RWPE2 (cell line): ENCODE results near the gene ZNF804B.

Experiments
- ATAC-seq: fragments of 200-7000 bp; cut with Tn5 transposase; 3 replicates; pipeline ENCODE4 v1.9.1; 2021; ENCODE audit warnings: low read depth
- DNase-seq: peaks from one replicate; pipeline ENCODE4 v3.0.0-alpha.2; 2020; ENCODE audit warnings: low spot score
- H3K27ac ChIP-seq: fragments of 450-650 bp; 2 replicates; pipeline ENCODE4 v1.5.1; 2017; ENCODE audit warnings: mild to moderate bottlenecking; ENCODE audit not compliant: poor library complexity, severe bottlenecking
- H3K27me3 ChIP-seq: fragments of 250-450 bp; sonication (Bioruptor Pico); 2 replicates; pipeline ENCODE4 v1.5.1; 2021; ENCODE audit warnings: mild to moderate bottlenecking, moderate library complexity; ENCODE audit not compliant: insufficient read depth, poor library complexity, severe bottlenecking
- H3K36me3 ChIP-seq: fragments of 250-450 bp; sonication (Bioruptor Pico); 2 replicates; pipeline ENCODE4 v1.5.1; 2020; ENCODE audit warnings: low read depth, mild to moderate bottlenecking, moderate library complexity
- H3K4me1 ChIP-seq: fragments of 250-450 bp; sonication (Bioruptor Pico); 2 replicates; pipeline ENCODE4 v1.5.1; 2021; ENCODE audit warnings: mild to moderate bottlenecking, moderate library complexity; ENCODE audit not compliant: insufficient read depth, poor library complexity, severe bottlenecking
- H3K4me3 ChIP-seq: fragments of 250-450 bp; sonication (Bioruptor Pico); 2 replicates; pipeline ENCODE4 v1.5.1; 2021; ENCODE audit warnings: mild to moderate bottlenecking, moderate library complexity; ENCODE audit not compliant: severe bottlenecking
- H3K9me3 ChIP-seq: fragments of 250-450 bp; sonication (Bioruptor Pico); 2 replicates; pipeline ENCODE4 v1.5.1; 2021; ENCODE audit warnings: mild to moderate bottlenecking, moderate library complexity; ENCODE audit not compliant: severe bottlenecking
- TF ChIP-seq, protein P1 (sequence below): fragments of 450-650 bp; IDR thresholded peaks from one replicate; pipeline ENCODE4 v1.5.1; 2017; ENCODE audit warnings: mild to moderate bottlenecking, moderate library complexity; ENCODE audit not compliant: poor library complexity, severe bottlenecking

The ZNF804B gene

DNA sequence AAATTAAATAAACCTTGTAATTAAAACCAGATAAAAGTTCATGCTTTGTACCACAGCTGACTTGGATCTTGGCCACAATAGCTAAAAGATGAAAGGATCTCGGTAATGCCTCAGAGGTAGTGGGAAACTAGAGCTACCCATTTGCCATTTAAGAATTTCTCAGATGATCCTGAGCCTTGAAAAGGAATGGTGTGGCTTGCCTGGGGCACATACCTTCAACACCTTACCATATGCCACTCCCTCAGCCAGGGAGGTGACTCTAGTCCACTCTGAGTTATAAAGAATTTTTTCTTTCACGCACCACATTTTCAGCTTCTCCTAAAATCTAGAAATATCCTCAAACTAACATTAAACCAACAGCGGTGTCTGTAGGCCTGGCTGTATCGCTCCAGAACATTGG, 552.4 kb downstream of the ZNF804B start:
- Histone ChIP-seq H3K4me1 (no peaks in the 10 kb centered on the region), H3K27ac (no peak overlapping the region), H3K36me3 (no peaks in the 10 kb centered on the region), H3K27me3 (no peaks in the 10 kb centered on the region), H3K9me3 (no peaks in the 10 kb centered on the region), H3K4me3 (no peak overlapping the region)
- TF ChIP-seq, protein P1, sequence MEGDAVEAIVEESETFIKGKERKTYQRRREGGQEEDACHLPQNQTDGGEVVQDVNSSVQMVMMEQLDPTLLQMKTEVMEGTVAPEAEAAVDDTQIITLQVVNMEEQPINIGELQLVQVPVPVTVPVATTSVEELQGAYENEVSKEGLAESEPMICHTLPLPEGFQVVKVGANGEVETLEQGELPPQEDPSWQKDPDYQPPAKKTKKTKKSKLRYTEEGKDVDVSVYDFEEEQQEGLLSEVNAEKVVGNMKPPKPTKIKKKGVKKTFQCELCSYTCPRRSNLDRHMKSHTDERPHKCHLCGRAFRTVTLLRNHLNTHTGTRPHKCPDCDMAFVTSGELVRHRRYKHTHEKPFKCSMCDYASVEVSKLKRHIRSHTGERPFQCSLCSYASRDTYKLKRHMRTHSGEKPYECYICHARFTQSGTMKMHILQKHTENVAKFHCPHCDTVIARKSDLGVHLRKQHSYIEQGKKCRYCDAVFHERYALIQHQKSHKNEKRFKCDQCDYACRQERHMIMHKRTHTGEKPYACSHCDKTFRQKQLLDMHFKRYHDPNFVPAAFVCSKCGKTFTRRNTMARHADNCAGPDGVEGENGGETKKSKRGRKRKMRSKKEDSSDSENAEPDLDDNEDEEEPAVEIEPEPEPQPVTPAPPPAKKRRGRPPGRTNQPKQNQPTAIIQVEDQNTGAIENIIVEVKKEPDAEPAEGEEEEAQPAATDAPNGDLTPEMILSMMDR, result no peak
- DNase-seq (no peak), ATAC-seq (no peak)

GRCh38 chr7:89312551-89312950, 553.1 kb downstream of the ZNF804B start:
- H3K4me3 ChIP-seq, result no peak overlapping the region
- no peaks in the 10 kb centered on the region for H3K27me3 ChIP-seq
- ATAC-seq (no peak), DNase-seq (no peak)
- H3K36me3 ChIP-seq, result no peaks in the 10 kb centered on the region
- H3K27ac ChIP-seq, result no peak overlapping the region
- no peaks in the 10 kb centered on the region for H3K9me3 ChIP-seq
- TF ChIP-seq, protein P1, result no peak
- H3K4me1 ChIP-seq, result no peaks in the 10 kb centered on the region

- no peak overlapping the region for H3K27ac ChIP-seq
- DNase-seq (no peak), ATAC-seq (no peak)
- TF ChIP-seq, protein P1, result no peak
- no peaks in the 10 kb centered on the region for H3K27me3 ChIP-seq
- H3K9me3 ChIP-seq, result no peaks in the 10 kb centered on the region
- no peaks in the 10 kb centered on the region for H3K4me1 ChIP-seq
- no peak overlapping the region for H3K4me3 ChIP-seq
- no peaks in the 10 kb centered on the region for H3K36me3 ChIP-seq
Measured at GRCh38 chr7:89316584-89317251, 557.2 kb downstream of the ZNF804B start.

- ATAC-seq, result no peak
- no peak for DNase-seq
- Histone ChIP-seq H3K4me1 (no peaks in the 10 kb centered on the region), H3K27ac (no peak overlapping the region), H3K36me3 (no peaks in the 10 kb centered on the region), H3K9me3 (no peaks in the 10 kb centered on the region), H3K4me3 (no peak overlapping the region), H3K27me3 (peaks cover 5% of the 10 kb centered on the region)
- TF ChIP-seq, protein P1, result no peak
Measured at GRCh38 chr7:89332026-89332425, 572.5 kb downstream of the ZNF804B start.

DNA sequence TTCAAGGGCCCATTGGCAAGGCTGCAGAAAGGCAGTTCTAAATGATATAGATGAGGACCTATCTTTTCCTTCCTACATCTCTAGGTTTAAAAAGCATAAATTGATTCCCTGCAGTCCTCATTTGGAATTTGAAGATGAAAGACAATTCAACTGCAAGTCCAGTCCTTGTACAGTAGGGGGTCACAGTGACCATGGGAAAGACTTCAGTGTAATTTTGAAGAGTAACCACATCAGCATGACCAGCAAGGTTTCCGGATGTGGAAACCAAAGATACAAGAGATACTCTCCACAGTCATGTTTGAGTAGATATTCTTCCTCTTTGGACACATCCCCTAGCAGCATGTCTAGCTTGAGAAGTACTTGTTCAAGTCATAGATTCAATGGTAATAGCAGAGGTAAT, 575.3 kb downstream of the ZNF804B start:
- Histone ChIP-seq H3K27ac (no peak overlapping the region), H3K4me1 (no peaks in the 10 kb centered on the region), H3K9me3 (no peaks in the 10 kb centered on the region), H3K36me3 (no peaks in the 10 kb centered on the region), H3K27me3 (peaks cover 7% of the 10 kb centered on the region), H3K4me3 (no peak overlapping the region)
- no peak for ATAC-seq
- no peak for DNase-seq
- TF ChIP-seq, protein P1, result no peak
